Measurements from ENCODE around the gene AGAP1.

AGAP1 gene

DNA sequence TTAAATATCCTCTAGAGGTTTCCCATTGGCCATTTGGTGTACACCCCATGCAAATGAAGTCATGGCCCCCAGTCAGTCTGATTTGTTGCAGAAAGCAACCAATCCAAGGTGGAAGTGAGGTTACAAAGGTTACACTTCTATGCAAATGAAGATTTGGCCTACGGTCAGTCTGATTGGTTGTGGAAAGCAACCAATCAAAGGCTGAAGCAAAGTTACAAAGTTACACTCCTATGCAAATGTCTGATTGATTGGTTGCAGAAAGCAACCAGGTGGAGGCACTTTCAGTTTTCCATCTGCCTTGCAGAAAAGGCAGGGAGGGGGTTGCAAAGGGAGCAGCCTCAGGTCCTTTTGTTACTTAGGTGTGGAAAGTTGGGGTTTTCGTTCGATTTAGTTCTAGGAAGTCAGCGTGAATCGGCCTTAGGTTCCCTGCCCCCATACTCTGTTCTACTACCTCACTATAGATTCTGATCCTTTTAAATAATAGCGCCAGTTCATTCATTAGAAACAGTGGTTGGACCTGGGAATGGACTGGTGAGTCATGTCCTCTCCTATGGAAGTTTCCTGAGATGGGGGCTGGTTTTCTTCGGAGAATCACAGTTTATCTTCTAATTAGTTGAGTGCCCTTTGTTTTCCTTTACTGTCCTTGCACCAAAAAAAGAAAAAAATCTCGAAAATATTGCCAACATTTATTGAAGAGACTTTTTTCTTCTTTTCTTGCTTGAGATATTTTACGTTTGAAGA is 279.5 kb downstream of the AGAP1 start:
- H3K4me1 ChIP-seq (ENCODE audit: control insufficient read depth, low read length): no peaks in the 10 kb centered on the region
- H3K79me2 ChIP-seq (ENCODE audit: control insufficient read depth, low read length): no peaks in the 10 kb centered on the region
- no peaks in the 10 kb centered on the region for H3F3A ChIP-seq (ENCODE audit: control insufficient read depth, insufficient read depth)
- no peak for TF ChIP-seq EZH2phosphoT487 (IDR thresholded peaks at IDR 0.05; ENCODE audit: borderline replicate concordance, low read length)
- TF ChIP-seq, protein P1, sequence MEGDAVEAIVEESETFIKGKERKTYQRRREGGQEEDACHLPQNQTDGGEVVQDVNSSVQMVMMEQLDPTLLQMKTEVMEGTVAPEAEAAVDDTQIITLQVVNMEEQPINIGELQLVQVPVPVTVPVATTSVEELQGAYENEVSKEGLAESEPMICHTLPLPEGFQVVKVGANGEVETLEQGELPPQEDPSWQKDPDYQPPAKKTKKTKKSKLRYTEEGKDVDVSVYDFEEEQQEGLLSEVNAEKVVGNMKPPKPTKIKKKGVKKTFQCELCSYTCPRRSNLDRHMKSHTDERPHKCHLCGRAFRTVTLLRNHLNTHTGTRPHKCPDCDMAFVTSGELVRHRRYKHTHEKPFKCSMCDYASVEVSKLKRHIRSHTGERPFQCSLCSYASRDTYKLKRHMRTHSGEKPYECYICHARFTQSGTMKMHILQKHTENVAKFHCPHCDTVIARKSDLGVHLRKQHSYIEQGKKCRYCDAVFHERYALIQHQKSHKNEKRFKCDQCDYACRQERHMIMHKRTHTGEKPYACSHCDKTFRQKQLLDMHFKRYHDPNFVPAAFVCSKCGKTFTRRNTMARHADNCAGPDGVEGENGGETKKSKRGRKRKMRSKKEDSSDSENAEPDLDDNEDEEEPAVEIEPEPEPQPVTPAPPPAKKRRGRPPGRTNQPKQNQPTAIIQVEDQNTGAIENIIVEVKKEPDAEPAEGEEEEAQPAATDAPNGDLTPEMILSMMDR (IDR thresholded peaks at IDR 0.05; ENCODE audit: low read depth, low read length, poor library complexity, severe bottlenecking): no peak
- H3K4me3 ChIP-seq (ENCODE audit: low read length): no peak overlapping the region
- H3K27me3 ChIP-seq (ENCODE audit: control insufficient read depth, low read length): no peaks in the 10 kb centered on the region
- H3K9me2 ChIP-seq (replicated peaks; ENCODE audit: control insufficient read depth, low read length): no peaks in the 10 kb centered on the region
- H3K9me3 ChIP-seq (ENCODE audit: control insufficient read depth, insufficient read depth, low read length): no peaks in the 10 kb centered on the region
- no peaks in the 10 kb centered on the region for H4K20me1 ChIP-seq (ENCODE audit: control insufficient read depth, insufficient read depth, low read depth, low read length)
- H3K36me3 ChIP-seq (ENCODE audit: control insufficient read depth, low read length): no peaks in the 10 kb centered on the region
- H3K27ac ChIP-seq (ENCODE audit: low read depth, low read length): no peak overlapping the region
- H3K4me2 ChIP-seq (ENCODE audit: low read length): no peak overlapping the region

DNA sequence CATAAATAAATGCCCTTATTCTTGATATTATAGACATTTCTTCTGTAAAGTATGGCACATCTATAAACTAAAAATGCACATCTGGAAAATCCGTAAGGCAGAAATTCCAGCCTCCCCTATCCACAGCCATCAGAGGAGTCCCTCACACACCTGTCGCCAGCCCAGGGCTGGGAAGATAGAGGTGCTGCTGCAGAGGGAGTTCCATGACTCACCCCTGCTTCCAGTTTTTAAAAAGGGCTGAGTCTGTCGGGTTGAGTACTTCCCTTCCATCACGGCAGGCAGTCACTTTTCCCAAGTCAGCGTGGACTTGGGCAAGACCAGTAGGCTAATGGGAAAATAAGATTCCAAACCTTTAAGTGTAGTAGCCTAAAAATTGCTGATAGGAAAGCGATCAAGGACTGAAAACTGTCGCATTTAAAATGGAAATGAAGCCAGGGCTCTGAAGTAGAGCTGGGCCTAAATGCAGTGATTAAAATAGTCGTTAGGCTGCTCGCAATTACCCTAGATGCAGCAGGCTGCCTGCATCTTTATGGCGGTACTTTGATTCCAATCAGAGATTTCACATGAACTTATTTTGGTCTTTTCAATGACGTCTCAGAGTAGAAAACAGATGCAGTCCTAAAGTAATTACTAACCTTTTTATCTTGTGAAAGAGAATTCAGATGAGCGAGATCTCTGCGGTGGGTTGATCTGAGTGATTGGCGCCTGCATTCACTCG is 280.5 kb downstream of the AGAP1 start:
- Histone ChIP-seq H3K27ac (ENCODE audit: low read depth, low read length) (no peak overlapping the region), H3K9me3 (ENCODE audit: control insufficient read depth, insufficient read depth, low read length) (no peaks in the 10 kb centered on the region), H3K27me3 (ENCODE audit: control insufficient read depth, low read length) (no peaks in the 10 kb centered on the region), H3K4me3 (ENCODE audit: low read length) (no peak overlapping the region), H3K79me2 (ENCODE audit: control insufficient read depth, low read length) (no peaks in the 10 kb centered on the region), H3K36me3 (ENCODE audit: control insufficient read depth, low read length) (no peaks in the 10 kb centered on the region), H3K4me2 (ENCODE audit: low read length) (no peak overlapping the region), H3F3A (ENCODE audit: control insufficient read depth, insufficient read depth) (no peaks in the 10 kb centered on the region), H3K9me2 (replicated peaks; ENCODE audit: control insufficient read depth, low read length) (no peaks in the 10 kb centered on the region), H3K4me1 (ENCODE audit: control insufficient read depth, low read length) (no peaks in the 10 kb centered on the region), H4K20me1 (ENCODE audit: control insufficient read depth, insufficient read depth, low read depth, low read length) (no peaks in the 10 kb centered on the region)
- TF ChIP-seq, protein P1 (IDR thresholded peaks at IDR 0.05; ENCODE audit: low read depth, low read length, poor library complexity, severe bottlenecking): no peak
- TF ChIP-seq EZH2phosphoT487 (IDR thresholded peaks at IDR 0.05; ENCODE audit: borderline replicate concordance, low read length): no peak

DNA sequence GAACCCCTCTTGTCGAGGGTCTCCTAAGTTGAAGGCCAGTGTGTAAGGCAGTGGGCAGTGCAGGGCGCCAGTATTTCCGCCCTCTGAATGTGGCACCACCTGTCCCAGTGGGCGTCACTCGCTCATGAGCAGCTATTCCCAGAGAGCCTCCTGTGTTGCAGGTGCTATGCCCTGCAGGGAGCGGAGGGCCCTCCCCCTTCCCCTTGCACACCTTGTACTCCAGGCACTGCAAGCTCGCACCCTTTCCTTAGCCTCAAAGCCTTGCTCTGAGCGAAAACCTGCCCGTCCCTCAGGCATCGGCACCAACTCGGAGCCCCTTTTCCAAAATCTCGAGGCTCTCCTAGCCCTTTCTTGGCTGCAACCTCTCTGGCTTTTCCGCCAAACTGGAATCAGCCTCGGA is 282.7 kb downstream of the AGAP1 start:
- Histone ChIP-seq H3K27me3 (ENCODE audit: control insufficient read depth, low read length) (no peaks in the 10 kb centered on the region), H3K4me2 (ENCODE audit: low read length) (no peak overlapping the region), H3K4me3 (ENCODE audit: low read length) (no peak overlapping the region), H3F3A (ENCODE audit: control insufficient read depth, insufficient read depth) (no peaks in the 10 kb centered on the region), H3K36me3 (ENCODE audit: control insufficient read depth, low read length) (no peaks in the 10 kb centered on the region), H3K9me3 (ENCODE audit: control insufficient read depth, insufficient read depth, low read length) (no peaks in the 10 kb centered on the region), H3K9me2 (replicated peaks; ENCODE audit: control insufficient read depth, low read length) (no peaks in the 10 kb centered on the region), H3K27ac (ENCODE audit: low read depth, low read length) (no peak overlapping the region), H3K4me1 (ENCODE audit: control insufficient read depth, low read length) (no peaks in the 10 kb centered on the region), H3K79me2 (ENCODE audit: control insufficient read depth, low read length) (no peaks in the 10 kb centered on the region), H4K20me1 (ENCODE audit: control insufficient read depth, insufficient read depth, low read depth, low read length) (no peaks in the 10 kb centered on the region)
- TF ChIP-seq EZH2phosphoT487 (IDR thresholded peaks at IDR 0.05; ENCODE audit: borderline replicate concordance, low read length): no peak

DNA sequence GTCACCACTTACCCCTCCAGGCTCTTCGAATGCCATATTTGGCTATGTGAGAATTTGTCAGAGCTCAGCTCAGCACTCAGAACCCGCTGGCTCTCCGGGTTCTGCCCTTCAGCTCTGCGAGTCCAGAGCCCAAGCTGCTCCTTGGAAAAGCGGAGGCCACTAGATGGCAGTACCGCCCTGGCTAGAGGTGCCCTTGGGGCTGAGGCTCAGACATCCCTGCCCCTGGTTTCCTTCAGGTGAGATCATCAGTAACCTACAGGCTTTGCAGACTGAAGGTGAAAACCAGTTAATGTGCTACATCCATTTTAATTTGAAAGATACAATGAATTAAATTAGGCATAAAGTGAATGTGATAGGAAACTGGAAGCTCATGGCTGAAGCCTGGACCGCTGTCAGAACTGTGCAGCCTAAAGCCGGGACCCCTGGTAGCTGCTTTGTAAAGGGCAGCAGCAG is 285.6 kb downstream of the AGAP1 start:
- no peak for TF ChIP-seq EZH2phosphoT487 (IDR thresholded peaks at IDR 0.05; ENCODE audit: borderline replicate concordance, low read length)
- TF ChIP-seq, protein P1 (IDR thresholded peaks at IDR 0.05; ENCODE audit: low read depth, low read length, poor library complexity, severe bottlenecking): peak; percentile 84
- H3K79me2 ChIP-seq (ENCODE audit: control insufficient read depth, low read length): no peaks in the 10 kb centered on the region

More for the DNA sequence above, 285.6 kb downstream of the AGAP1 start:
- Histone ChIP-seq H3K36me3 (ENCODE audit: control insufficient read depth, low read length) (no peaks in the 10 kb centered on the region), H3K27me3 (ENCODE audit: control insufficient read depth, low read length) (no peaks in the 10 kb centered on the region), H3K4me1 (ENCODE audit: control insufficient read depth, low read length) (no peaks in the 10 kb centered on the region), H3F3A (ENCODE audit: control insufficient read depth, insufficient read depth) (no peaks in the 10 kb centered on the region), H3K4me2 (ENCODE audit: low read length) (no peak overlapping the region), H3K4me3 (ENCODE audit: low read length) (no peak overlapping the region), H3K9me3 (ENCODE audit: control insufficient read depth, insufficient read depth, low read length) (no peaks in the 10 kb centered on the region), H3K9me2 (replicated peaks; ENCODE audit: control insufficient read depth, low read length) (no peaks in the 10 kb centered on the region), H3K27ac (ENCODE audit: low read depth, low read length) (no peak overlapping the region), H4K20me1 (ENCODE audit: control insufficient read depth, insufficient read depth, low read depth, low read length) (no peaks in the 10 kb centered on the region)

Data from DOHH2 (cell line).